Measurements from ENCODE around the gene DGLUCY.
"Not testable (repeated sequence)": the region's sequence is repeated elsewhere in the genome, so short reads cannot be mapped to it uniquely, and the experiment has no call there.

The DGLUCY gene

DNA sequence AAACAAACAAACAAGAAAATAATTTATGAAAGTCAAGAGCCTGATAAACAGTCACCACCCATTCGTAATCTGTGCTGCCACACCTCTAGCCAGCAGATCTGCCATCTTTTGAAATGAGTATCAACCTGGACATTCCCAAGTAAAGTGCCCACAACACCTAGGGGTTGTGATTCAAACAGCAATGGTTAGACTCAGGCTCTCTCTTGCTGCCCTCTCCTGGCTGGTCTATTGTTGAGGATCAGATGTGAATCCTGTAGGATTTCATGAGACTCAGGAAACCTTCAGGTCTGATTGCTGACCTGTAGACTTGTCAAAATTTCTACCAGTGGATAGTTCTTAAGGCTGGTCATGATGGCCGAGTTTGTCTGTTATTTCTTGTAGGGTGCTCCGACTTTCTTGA lies 26.8 kb downstream of the DGLUCY start:
- DNase-seq: peak in 1 of 2 donors; percentile 14

DNA sequence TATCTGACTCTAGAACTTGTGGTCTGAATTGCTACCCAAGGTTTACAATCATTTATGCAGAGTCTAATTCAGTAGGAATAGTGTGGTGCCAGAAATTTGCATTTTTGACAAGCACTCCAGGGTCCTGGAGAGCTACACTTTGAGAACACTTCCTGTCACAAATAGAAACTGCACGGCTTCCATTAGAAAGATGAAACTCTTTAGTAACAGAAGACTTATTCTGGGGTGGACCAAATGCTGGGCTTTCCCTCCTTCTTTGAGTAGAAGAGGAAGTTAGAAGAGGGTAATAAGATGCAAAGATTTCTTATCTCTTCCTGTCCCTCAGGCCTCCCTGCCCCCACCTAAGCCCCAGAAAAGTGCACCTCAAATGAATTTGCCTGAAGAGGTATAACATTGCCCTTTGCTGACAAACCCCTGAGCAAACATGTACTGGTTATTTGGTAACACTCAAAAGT lies 28.4 kb downstream of the DGLUCY start:
- peak; percentile 23 to 24 for DNase-seq

DNA sequence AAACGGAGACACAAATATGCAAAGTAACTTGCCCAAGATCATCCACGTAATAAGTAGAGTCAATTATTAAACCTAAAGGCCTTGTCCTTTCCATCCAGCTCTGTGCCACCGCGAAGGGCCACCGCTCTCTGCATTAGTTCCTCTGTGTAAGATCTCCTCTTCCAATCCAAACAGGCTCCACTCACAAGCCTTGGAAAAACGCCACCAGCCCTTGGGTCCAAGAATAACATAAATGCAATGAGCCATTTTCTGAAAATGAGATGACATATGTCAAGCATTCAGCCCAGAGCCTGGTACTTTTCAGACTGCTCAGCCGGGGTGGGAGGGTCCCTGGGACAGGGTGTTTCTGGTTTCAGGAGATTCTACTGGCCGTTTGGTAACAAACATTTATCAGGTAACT lies 30.0 kb downstream of the DGLUCY start:
- no peak for DNase-seq

DNA sequence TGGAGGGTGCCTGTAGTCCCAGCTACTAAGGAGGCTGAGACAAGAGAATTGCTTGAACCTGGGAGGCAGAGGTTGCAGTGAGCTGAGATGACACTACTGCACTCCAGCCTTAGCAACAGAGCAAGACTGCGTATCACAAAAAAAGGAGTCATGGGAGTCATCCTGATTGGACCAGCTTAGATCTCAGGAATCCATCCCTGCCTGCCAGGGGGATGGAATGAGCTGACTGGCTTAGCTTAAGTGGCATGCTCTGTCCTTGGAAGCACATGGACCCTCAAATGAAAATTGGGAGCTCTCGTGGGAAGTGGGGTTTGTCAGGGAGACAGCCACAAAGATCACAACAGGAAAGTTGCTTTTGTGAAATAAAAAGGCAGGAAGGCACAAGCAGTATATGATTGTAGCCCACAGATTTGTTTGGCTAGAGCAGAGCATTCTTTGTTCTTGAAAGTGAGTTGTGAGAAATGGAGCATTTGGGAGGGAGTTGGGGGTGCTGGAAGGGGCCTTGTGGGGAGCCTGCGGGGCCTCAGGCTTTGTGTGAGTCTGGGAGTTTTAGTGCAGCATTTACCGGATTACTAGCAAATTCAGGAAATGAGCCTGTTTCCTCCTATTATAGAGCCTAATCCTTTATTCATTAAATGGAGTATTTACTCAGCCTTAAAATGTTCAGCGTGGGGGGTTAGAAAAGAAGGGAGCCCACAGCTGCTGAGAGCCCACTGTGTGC lies 30.7 kb downstream of the DGLUCY start:
- no peak for DNase-seq

DNA sequence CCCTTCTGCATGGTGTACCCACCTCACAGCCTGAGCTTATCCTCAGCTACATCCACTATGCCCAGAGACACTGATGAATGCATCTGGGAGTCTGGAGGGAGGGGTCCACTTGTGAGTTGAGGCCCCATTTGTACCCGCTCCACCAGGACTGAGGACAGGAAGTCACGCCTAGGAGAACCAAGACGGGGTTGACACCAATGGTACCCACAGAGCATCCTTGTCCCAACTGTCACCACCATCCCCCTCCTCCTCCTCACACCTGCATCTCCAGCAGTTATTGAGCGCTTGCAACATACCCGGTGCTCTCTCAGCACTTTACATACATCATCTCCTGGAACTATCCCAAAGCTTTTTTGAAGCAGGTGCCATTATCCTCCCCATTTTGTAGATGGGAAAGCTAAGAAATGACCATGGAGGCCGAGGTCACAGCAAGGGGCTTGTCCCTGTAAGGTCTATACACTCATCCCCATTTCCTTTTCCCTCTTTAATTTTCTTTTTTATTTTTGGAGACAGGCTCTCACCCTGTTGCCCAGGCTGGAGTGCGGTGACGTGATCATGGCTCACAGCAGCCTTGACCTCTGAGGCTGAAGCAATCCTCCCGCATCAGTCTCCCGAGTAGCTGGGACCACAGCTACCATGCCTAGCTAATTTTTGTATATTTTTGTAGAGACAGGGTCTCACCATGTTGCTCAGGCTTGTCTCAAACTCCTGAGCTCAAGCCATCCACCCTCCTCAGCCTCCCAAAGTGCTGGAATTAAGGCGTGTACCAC lies 31.7 kb downstream of the DGLUCY start:
- DNase-seq: no peak

DNA sequence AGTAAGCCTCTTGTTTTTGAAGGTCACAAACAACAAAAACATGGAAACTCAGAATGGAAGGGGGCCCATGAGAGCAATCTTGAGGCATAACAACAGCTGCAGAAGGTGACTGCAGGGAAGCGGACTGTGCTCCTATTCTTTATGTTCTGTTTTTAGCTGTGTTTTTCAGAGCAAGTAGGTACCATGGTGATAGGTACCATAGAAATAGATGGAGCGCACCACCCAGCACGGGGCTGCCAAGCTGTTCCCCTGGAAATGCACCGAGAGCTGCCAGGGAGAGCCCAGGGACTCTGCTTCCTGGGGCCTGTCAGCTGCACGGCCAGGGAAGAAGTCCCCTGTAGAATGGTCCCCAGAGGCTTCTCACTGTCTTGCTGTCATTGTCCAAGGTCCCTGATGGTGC lies 32.8 kb downstream of the DGLUCY start:
- no peak for DNase-seq

DNA sequence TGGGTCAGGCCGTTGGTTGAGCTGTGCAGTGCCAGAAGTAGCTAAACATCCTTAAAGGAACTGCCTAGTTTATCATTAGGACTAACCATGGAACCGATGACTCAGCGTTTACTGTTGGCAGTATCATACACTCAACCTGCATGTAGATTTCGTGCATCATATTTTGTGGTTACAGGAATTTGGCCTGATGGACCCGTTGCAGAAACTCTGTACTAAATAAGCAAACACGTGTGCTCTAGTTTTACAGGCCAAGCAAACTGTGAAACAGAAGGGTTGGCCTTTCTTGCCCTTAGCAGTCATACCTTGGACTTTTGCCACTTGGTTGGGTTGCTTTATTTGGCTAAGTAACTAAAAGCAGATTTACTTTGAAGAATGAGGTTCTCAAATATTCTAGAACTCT lies 35.6 kb downstream of the DGLUCY start:
- DNase-seq: no peak

DNA sequence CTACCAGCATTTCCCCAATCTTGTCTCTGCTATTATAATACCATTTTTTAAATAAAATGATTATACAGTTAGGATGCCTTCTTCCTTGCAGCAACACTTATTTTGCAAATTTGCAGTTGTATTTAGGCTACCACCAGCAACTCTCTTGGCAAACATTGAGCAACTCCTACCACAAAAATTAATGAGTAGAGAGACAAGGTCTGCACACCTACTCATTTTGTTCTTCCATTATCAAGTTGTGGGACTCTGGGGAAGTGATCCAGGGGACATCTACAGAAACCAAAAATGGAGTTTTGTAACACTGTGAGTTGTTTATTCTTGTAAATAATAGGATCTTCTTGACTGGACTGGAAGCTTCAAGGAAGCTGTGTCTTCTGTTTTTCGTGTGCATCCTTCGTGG lies 38.6 kb downstream of the DGLUCY start:
- no peak for DNase-seq

DNA sequence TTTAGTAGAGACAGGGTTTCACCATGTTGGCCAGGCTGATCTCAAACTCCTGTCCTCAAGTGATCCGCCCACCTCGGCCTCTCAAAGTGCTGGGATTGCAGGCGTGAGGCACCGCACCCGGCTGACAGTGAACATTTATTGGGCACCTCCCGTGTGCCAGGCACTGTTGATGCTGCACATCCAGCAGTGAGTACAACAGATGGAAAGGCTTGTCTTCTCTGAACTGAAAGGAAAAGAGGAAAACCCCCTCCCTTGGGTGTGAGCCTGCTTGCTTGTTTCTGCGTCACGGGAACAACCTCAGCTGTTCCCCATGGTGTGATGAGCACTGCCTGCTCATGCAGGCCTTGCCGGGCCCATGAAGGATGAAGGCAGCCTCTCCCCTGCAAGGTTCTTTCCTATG lies 39.5 kb downstream of the DGLUCY start:
- no peak for DNase-seq

DNA sequence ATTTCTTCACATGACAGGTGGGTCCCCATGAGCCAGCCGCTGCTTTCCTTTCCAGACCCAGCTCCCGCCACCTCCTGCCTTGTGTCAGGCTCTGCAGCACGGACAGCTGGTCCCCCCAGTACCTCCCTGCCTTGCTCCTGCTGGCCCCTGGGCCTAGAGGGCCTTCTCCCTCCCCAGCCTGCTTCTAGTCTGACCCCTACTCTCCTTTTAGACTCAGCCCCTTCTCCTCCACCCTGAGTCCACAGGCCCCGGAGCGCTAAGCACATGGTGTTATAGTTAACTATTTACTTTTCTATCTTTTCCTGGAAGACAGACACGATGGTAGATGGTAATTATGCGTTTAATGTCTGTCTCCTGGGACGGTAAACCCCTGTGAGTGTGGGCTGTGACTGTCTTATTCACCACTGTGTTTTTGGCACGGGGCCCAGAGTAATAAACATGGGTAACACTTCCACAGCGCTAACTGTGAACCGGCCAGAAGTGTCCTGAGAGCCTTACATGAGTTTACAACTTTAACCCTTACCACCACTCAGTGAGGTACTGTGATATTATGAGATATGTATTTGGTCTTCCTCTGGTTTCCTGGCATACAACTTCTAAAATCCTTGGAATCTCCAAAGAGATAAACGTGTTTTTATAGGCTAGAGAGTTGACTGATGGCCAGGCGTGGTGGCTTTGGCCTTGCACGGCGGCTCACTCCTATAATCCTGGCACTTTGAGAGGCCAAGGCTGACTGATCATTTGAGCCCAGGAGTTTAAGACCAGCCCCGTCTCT lies 41.2 kb downstream of the DGLUCY start:
- peak; percentile 15 to 36 for DNase-seq

DNA sequence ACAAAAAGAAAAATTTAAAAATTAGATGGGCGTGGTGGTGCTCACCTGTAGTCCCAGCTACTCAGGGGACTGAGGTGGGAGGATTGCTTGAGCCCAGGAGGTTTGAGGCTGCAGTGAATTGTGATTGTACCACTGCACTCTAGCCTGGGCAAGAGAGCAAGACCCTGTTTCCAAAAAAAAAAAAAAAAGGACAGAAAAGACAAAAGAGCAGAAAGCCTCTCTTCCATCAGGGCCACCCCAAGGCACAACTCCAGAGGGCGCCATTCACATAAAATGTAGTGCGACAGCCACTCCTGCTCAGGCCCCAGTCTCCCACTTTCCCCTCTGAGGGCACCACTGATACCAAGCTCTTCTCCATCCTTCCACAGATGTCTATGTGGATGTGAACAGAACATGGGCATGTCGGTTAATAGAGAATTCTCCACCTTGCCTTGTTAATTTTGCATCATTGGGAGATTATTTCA lies 41.8 kb downstream of the DGLUCY start:
- DNase-seq: no peak

DNA sequence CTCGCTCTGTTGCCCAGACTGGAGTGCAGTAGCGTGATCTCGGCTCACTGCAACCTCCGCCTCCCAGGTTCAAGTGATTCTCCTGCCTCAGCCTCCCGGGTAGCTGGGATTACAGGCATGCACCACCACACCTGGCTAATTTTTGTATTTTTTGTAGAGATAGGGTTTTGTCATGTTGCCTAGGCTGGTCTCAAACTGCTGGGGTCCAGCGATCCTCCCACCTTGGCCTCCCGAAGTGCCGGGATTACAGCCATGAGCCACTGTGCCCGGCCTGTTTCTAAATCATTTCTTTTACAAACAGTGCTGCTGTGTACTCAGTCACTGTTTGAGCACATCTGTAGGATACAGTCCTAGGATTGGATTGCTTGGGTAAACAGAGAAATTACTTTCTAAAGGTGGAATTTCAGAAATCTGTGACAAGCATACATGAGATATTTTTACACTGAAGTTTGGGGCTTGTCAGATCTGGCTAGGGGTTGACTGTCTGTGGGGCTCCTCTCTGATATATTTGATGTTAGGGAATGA lies 42.3 kb downstream of the DGLUCY start:
- DNase-seq: not testable (repeated sequence)

DNA sequence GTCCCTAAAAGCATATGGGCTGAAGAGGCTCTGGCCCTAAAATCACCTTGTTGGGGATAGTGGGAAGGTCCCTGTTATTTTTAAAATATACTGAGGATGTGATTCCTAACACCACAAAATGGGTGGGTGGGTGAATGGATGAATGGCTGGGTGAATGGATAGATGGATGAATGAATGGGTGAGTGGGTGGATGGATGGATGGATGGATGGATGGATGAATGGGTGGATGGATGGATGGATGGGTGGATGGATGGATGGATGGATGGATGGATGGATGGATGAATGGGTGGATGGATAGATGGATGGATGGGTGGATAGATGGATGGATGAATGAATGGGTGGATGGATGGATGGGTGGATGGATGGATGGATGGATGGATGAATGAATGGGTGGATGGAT lies 43.0 kb downstream of the DGLUCY start:
- DNase-seq: not testable (repeated sequence)

DNA sequence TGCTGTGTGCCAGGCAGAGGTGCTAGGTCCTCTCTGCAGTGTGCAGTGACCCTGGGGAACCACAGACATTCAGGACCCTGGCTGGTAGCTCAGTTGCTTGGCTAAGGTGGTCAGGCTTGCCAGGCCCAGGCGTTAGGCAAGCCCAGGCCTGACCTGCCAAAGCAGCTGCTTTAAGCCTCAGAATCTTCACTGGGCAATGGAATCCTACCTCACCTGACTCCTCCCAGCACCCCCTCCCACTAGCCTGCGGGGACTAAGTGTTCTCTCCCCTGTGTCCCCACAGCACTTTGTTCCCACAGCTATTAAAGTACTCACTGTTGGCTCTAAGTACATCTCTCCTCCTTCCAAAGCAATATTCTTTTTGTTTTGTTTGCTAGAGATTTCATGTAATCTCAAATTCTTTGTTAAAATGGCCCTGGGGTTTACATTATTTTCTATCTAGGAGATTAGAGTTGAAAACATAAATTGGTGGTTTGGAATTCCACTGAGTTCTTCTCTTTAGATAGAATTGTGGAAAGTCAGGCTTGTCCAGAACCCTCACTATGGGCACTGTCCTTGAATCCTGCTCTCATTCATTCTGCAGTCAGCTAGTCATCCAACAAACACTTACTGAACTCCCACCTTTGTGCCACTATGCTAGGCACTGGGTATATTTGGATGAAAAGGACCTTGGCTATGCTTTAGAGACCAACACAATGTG lies 44.4 kb downstream of the DGLUCY start:
- DNase-seq: no peak

DNA sequence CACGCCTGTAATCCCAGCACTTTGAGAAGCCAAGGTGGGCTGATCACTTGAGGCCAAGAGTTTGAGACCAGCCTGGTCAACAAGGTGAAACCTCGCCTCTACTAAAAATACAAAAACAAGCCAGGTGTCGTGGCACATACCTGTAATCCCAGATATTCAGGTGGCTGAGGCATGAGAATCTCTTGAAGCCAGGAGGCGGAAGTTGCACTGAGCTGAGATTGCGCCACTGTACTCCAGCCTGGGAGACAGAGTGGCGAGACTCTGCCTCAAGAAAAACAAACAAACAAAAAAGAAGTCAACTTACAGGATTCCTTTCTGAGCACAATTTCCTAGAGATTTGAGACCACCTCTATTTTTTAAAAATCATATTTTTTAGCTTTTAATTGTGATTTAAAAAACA lies 45.3 kb downstream of the DGLUCY start:
- no peak for DNase-seq

DNA sequence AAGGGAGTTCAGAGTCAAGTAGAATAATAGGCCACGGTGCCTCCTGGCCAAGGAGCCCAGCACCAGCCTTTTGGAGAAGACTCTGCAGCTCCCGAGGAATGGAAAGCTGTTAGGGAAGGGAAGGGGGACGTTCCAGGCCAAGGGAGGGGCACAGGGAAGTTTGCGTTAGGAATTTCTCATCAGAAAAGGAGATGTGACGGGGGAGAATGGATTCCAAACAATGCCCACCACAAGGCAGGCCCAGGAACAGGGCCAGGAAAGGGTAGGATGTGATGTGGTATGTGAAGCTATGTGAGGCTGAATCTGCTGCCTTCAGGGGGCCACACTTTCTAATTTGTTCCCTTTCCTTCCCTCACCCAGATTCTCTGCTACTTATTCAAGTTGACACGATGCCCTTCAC lies 46.0 kb downstream of the DGLUCY start:
- DNase-seq: no peak

DNA sequence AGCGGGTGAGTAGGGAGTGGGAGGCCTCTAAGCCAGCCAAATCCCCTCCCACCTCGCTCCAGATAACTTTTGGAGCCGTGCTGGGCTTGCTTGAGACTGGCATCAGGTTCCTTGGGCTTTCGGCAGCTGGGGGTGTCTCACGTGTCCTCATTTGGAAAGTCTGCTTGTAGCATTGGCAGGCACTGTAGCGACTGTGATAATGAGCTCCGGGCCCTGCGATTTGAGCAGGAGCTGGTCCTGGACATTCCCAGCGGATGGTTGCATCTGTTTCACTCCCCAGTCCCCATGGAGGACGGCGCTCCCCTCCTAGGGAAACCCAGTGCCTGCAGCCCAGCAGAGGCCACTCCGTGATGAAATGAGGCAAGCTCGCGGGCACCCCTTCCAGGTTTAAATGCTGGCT lies 49.4 kb downstream of the DGLUCY start:
- no peak for DNase-seq

DNA sequence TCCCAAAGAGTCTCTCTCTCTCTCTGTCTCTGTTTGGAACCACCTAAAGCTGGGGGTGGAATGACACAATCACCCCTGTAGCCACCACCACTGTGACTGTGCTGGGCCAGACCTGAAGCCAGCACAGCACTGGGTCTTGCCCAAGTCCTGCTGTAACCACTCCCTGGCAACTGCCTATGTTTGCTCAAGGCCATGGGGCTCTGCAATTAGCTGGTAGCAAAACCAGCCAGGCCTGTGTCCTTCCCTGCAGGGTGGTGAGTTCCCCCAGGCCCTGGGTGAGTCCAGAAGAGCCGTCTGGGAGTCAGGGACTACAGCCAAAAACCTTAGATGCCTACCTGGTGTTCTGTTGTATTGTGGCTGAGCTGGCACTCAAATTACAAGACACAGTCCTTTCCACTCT lies 50.8 kb downstream of the DGLUCY start:
- no peak for DNase-seq

DNA sequence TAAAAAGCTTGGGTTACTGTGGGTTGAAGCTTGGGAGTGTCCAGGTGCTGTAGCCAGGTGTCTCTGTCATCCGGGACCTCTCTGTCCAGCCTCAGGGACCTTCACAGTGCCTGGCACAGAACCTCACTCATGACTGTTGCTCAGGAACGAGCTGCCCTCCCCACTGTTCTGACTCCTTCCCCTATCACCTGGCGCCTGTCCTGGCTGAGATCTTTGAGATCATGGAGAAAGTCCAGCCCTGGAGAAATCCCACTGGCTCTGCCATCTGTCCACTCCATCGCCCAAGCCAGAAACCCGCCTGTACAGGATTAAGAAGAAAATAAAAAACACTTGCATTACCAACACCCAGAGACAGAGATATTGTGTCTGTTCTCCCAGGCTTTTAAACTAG lies 53.5 kb downstream of the DGLUCY start:
- DNase-seq: no peak

DNA sequence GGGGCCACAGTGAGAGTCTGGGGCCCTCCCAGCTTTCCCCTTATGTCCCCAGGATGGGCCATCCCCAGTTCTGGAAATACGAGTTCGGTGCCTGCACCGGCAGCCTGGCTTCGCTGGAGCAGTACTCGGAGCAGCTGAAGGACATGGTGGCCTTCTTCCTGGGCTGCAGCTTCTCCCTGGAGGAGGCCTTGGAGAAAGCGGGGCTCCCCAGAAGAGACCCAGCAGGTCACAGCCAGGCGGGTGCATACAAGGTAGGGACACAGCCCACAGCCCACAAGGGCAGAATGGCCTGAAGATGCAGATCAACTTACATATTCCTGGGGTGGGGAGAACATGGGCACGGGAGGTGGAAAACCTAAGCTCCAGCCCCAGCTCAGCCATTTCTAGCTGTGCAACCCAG lies 56.1 kb downstream of the DGLUCY start:
- no peak for DNase-seq

DNA sequence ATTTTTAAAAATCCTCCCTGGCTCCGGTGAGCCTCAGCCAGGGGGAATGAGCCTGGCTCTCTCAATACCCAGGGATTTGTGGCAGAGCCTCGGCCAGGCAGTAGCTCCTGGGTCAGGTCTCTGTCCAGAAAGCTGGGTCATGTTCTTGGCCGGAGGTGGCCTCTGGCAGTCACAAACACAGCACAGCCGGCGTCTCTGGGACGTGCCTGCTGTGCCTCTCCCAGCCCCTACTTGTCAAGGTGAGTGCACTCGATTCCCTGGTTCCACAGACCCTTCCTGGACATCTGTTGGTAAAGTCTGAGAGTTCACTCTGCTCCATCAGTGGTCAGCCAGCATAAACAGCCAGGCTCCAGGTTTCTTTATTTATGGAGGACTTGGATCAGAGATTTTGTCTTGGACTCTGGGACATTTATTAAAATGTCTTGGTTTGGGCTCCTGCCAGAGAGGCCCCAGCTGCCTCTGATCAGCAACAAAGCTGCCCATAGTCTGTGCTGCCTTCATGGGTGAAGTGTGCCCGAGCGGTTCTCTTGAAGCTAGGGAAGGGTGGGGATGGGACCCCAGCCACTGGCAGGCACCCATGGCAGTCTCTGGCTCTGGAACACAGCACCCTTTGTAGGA lies 56.7 kb downstream of the DGLUCY start:
- DNase-seq: no peak

DNA sequence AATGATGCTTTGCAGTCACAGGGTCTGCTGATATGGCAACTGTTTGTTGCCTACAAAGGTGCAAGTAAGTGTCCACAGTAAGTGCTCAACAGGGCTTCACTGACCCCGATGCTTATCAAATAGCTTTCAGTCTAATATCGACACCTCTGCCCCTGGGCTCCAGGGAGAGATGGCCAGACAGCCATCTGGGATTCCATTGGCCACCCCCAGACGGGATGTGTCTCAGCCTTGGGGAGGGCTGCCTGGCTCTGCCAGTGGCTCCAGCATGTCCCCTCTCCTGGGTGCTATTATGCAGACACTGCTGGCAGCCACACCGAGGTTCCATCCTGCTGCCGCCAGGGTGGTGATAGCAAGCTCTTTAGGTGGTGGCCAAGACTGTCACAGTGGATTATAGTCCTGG lies 57.4 kb downstream of the DGLUCY start:
- DNase-seq: no peak
